Suprapubic skin (tissue), 4 donors: Measurements from ENCODE around the gene SYNE1. TPM values are rescaled to one million over a fixed set of nuclear protein-coding genes. Genes with fewer than 3 reads are reported as not detected.
A peak's percentile ranks its signal among the peaks of the same experiment; 100 is the strongest.

ENCODE experiments used
- DNase-seq, 2 donors: peaks; one replicate each; pipeline ENCODE4 v3.0.0-alpha.2; 2019; ENCODE audit warnings: low spot score in 2 of 2
- H3K27ac ChIP-seq: fragments of 200-600 bp; sonication (generic); one replicate; pipeline ENCODE4 v1.5.1; 2019
- H3K27me3 ChIP-seq: fragments of 200-600 bp; sonication (generic); one replicate; pipeline ENCODE4 v1.5.1; 2019
- H3K36me3 ChIP-seq: fragments of 200-600 bp; sonication (generic); one replicate; pipeline ENCODE4 v1.5.1; 2019
- H3K4me1 ChIP-seq: fragments of 200-600 bp; sonication (generic); one replicate; pipeline ENCODE4 v1.5.1; 2019
- H3K4me3 ChIP-seq: fragments of 200-600 bp; sonication (generic); one replicate; pipeline ENCODE4 v1.5.1; 2019; ENCODE audit warnings: mild to moderate bottlenecking
- H3K9me3 ChIP-seq: fragments of 200-600 bp; sonication (generic); one replicate; pipeline ENCODE4 v1.5.1; 2019
- CTCF ChIP-seq, 2 donors: fragments of 200-600 bp in 1 of 2; fragments of 450-650 bp in 1 of 2; sonication (generic) in 1 of 2; IDR thresholded peaks; one replicate each; pipeline ENCODE4 v1.5.1; 2016 to 2019; ENCODE audit warnings: antibody characterized with exemption in 2 of 2, mild to moderate bottlenecking in 1 of 2, moderate library complexity in 1 of 2
- EP300 ChIP-seq: sonication (generic); formaldehyde crosslinking; IDR thresholded peaks from one replicate; pipeline ENCODE4 v1.6.1; 2017; ENCODE audit warnings: antibody characterized with exemption
- POLR2A ChIP-seq, 2 donors: fragments of 450-650 bp; IDR thresholded peaks; one replicate each; pipeline ENCODE4 v1.6.1; 2017; ENCODE audit warnings: antibody characterized with exemption in 2 of 2, mild to moderate bottlenecking in 2 of 2, moderate library complexity in 2 of 2
- POLR2AphosphoS5 ChIP-seq, 3 donors: sonication (generic); formaldehyde crosslinking; IDR thresholded peaks; one replicate each; pipeline ENCODE4 v1.6.1; 2017; ENCODE audit warnings: antibody characterized with exemption in 3 of 3
- WGBS: methylation state at CpG from one replicate; pipeline ENCODE4 v1.1.5; 2018; 5-methylcytosine and 5-hydroxymethylcytosine counted together
- total RNA-seq, 4 donors: library from RNA; depleted of rRNA; stranded (reverse); fragments of >200 nt; gene quantifications; one replicate each; pipeline ENCODE4 v1.1.0, GENCODE V29; 2016

The SYNE1 gene
- total RNA-seq, 4 donors from 2014 or later, result 105 to 184 (median 132) TPM

- Histone ChIP-seq H3K4me1 (peaks cover 5% of the 10 kb centered on the region), H3K4me3 (peak overlapping the region; percentile 47), H3K9me3 (no peaks in the 10 kb centered on the region), H3K27me3 (no peaks in the 10 kb centered on the region), H3K36me3 (peaks cover 2% of the 10 kb centered on the region), H3K27ac (peak overlapping the region; percentile 83)
- TF ChIP-seq POLR2AphosphoS5 (IDR thresholded peaks at IDR 0.05) (peak; percentile 12 to 87 (median 74)), CTCF (IDR thresholded peaks at IDR 0.05) (no peak), POLR2A (IDR thresholded peaks at IDR 0.05) (peak in 1 of 2 donors; percentile 75), EP300 (no peak)
- WGBS, result 20% methylated on average over 17 of the region's 17 CpGs
- DNase-seq, result peak; percentile 87 to 90
Measured at GRCh38 chr6:152380993-152381898, 255.9 kb downstream of the SYNE1 start.

GRCh38 chr6:152380351-152380767 is 256.8 kb downstream of the SYNE1 start:
- peak overlapping the region; percentile 83 for H3K27ac ChIP-seq
- TF ChIP-seq CTCF (IDR thresholded peaks at IDR 0.05) (no peak), POLR2AphosphoS5 (IDR thresholded peaks at IDR 0.05) (no peak), EP300 (no peak), POLR2A (IDR thresholded peaks at IDR 0.05) (no peak)
- peaks cover 6% of the 10 kb centered on the region for H3K36me3 ChIP-seq
- no peak for DNase-seq
- H3K4me1 ChIP-seq, result peaks cover 5% of the 10 kb centered on the region
- H3K4me3 ChIP-seq, result peak overlapping the region; percentile 47
- WGBS, result 8% methylated on average over 5 of the region's 5 CpGs
- H3K27me3 ChIP-seq, result no peaks in the 10 kb centered on the region
- no peaks in the 10 kb centered on the region for H3K9me3 ChIP-seq

GRCh38 chr6:152379423-152379822 is 257.7 kb downstream of the SYNE1 start:
- H3K9me3 ChIP-seq, result no peaks in the 10 kb centered on the region
- H3K27me3 ChIP-seq, result no peaks in the 10 kb centered on the region
- DNase-seq, result no peak
- peaks cover 5% of the 10 kb centered on the region for H3K4me1 ChIP-seq
- H3K4me3 ChIP-seq, result peak overlapping the region; percentile 47
- H3K27ac ChIP-seq, result peak overlapping the region; percentile 83
- TF ChIP-seq POLR2A (IDR thresholded peaks at IDR 0.05) (no peak), EP300 (no peak), CTCF (IDR thresholded peaks at IDR 0.05) (no peak), POLR2AphosphoS5 (IDR thresholded peaks at IDR 0.05) (no peak)
- H3K36me3 ChIP-seq, result peaks cover 6% of the 10 kb centered on the region

- Histone ChIP-seq H3K4me3 (peak overlapping the region; percentile 47), H3K9me3 (no peaks in the 10 kb centered on the region), H3K27me3 (no peaks in the 10 kb centered on the region), H3K4me1 (peaks cover 5% of the 10 kb centered on the region), H3K36me3 (peaks cover 6% of the 10 kb centered on the region), H3K27ac (peak overlapping the region; percentile 30)
- no peak for DNase-seq
- WGBS, result 49% methylated on average over 4 of the region's 4 CpGs
- no peak for TF ChIP-seq POLR2AphosphoS5 (IDR thresholded peaks at IDR 0.05)
- TF ChIP-seq CTCF (IDR thresholded peaks at IDR 0.05), result no peak
- TF ChIP-seq EP300, result no peak
- TF ChIP-seq POLR2A (IDR thresholded peaks at IDR 0.05), result no peak
Measured at GRCh38 chr6:152378169-152378568, 259.0 kb downstream of the SYNE1 start.

- Histone ChIP-seq H3K9me3 (no peaks in the 10 kb centered on the region), H3K4me3 (no peak overlapping the region), H3K36me3 (peaks cover 16% of the 10 kb centered on the region), H3K27ac (no peak overlapping the region), H3K4me1 (no peaks in the 10 kb centered on the region), H3K27me3 (no peaks in the 10 kb centered on the region)
- no peak for DNase-seq
- TF ChIP-seq POLR2A (IDR thresholded peaks at IDR 0.05) (no peak), EP300 (no peak), POLR2AphosphoS5 (IDR thresholded peaks at IDR 0.05) (no peak), CTCF (IDR thresholded peaks at IDR 0.05) (no peak)
- 99% methylated on average over 6 of the region's 6 CpGs for WGBS
Measured at GRCh38 chr6:152375197-152375596, 262.0 kb downstream of the SYNE1 start.
